K562 (cell line): Measurements from ENCODE around the gene BCAM. TPM values are rescaled to one million over a fixed set of nuclear protein-coding genes. Genes with fewer than 3 reads are reported as not detected.

ENCODE experiments used
- CBFA2T3 ChIP-seq: fragments of 450-650 bp; IDR thresholded peaks from 2 replicates; pipeline ENCODE4 v1.6.1; 2017
- CGGBP1 ChIP-seq: fragments of 250-450 bp; sonication (Bioruptor Pico); IDR thresholded peaks from 2 replicates; pipeline ENCODE4 v1.9.0; 2021; ENCODE audit warnings: mild to moderate bottlenecking
- CHD4 ChIP-seq: fragments of 200-600 bp; sonication (generic); IDR thresholded peaks from 3 replicates; pipeline ENCODE4 v1.6.1; 2012; ENCODE audit warnings: low read depth, mild to moderate bottlenecking, mixed read lengths, low read length, inconsistent platforms; ENCODE audit not compliant: insufficient read depth, insufficient replicate concordance, poor library complexity, severe bottlenecking
- CXXC5 ChIP-seq: fragments of 250-450 bp; sonication (Bioruptor Pico); IDR thresholded peaks from 2 replicates; pipeline ENCODE4 v1.8.0; 2022; ENCODE audit warnings: inconsistent platforms, mild to moderate bottlenecking, moderate library complexity
- FOXA3 ChIP-seq, 2 experiments: fragments of 450-650 bp in 1 of 2; sonication (generic) in 1 of 2; formaldehyde crosslinking; IDR thresholded peaks in 1 of 2; conservative IDR thresholded peaks in 1 of 2; 2 replicates each; pipeline versions ENCODE4 v1.4.0 to v1.8.0; 2020 to 2022; ENCODE audit warnings: mild to moderate bottlenecking in 2 of 2, missing genetic modification reagents in 1 of 2
- FOXJ3 ChIP-seq: sonication (generic); formaldehyde crosslinking; IDR thresholded peaks from 2 replicates; pipeline ENCODE4 v1.4.0; 2020; ENCODE audit warnings: mild to moderate bottlenecking, missing genetic modification reagents
- GABPB1 ChIP-seq: sonication (generic); formaldehyde crosslinking; IDR thresholded peaks from 2 replicates; pipeline ENCODE4 v1.8.0; 2022; ENCODE audit warnings: mild to moderate bottlenecking, missing genetic modification reagents
- HBP1 ChIP-seq: fragments of 450-650 bp; formaldehyde crosslinking; IDR thresholded peaks from 2 replicates; pipeline ENCODE4 v1.4.0; 2022; ENCODE audit warnings: missing genetic modification characterization
- HMBOX1 ChIP-seq: sonication (generic); IDR thresholded peaks from 2 replicates; pipeline ENCODE4 v1.6.1; 2016
- HMGXB4 ChIP-seq: sonication (generic); formaldehyde crosslinking; IDR thresholded peaks from 2 replicates; pipeline ENCODE4 v1.8.1; 2023; ENCODE audit warnings: mild to moderate bottlenecking, missing genetic modification reagents
- HNRNPUL1 ChIP-seq: fragments of 200-400 bp; formaldehyde crosslinking; IDR thresholded peaks from 2 replicates; pipeline ENCODE4 v1.6.1; 2017; ENCODE audit warnings: low read length
- MAZ ChIP-seq, 2 experiments: fragments of 450-650 bp in 1 of 2; sonication (generic) in 1 of 2; formaldehyde crosslinking; IDR thresholded peaks in 1 of 2; conservative IDR thresholded peaks in 1 of 2; 2 replicates each; pipeline versions ENCODE4 v1.4.0 to v1.5.0; 2020; ENCODE audit warnings: mild to moderate bottlenecking in 1 of 2, missing genetic modification reagents in 1 of 2
- RBM25 ChIP-seq: fragments of 200-400 bp; formaldehyde crosslinking; IDR thresholded peaks from 2 replicates; pipeline ENCODE4 v1.6.1; 2018; ENCODE audit warnings: low read length, low read depth, moderate library complexity; ENCODE audit not compliant: severe bottlenecking
- SMAD3 ChIP-seq: fragments of 450-650 bp; formaldehyde crosslinking; conservative IDR thresholded peaks from 2 replicates; pipeline ENCODE4 v1.4.0; 2020; ENCODE audit warnings: mild to moderate bottlenecking
- SOX6 ChIP-seq: fragments of 450-650 bp; IDR thresholded peaks from 2 replicates; pipeline ENCODE4 v1.6.1; 2014; ENCODE audit warnings: mild to moderate bottlenecking
- TAF15 ChIP-seq: fragments of 200-400 bp; formaldehyde crosslinking; IDR thresholded peaks from 2 replicates; pipeline ENCODE4 v1.6.1; 2017; ENCODE audit warnings: mild to moderate bottlenecking, low read depth, low read length, moderate library complexity
- TAF9B ChIP-seq: fragments of 450-650 bp; IDR thresholded peaks from 2 replicates; pipeline ENCODE4 v1.6.1; 2018; ENCODE audit warnings: mild to moderate bottlenecking; ENCODE audit not compliant: partially characterized antibody
- TFAP4 ChIP-seq: sonication (generic); formaldehyde crosslinking; IDR thresholded peaks from 2 replicates; pipeline ENCODE4 v1.8.0; 2022; ENCODE audit warnings: missing genetic modification reagents, mild to moderate bottlenecking, moderate library complexity, borderline replicate concordance
- ZBTB7A ChIP-seq: IDR thresholded peaks from 2 replicates; pipeline ENCODE4 v1.6.1; 2011; ENCODE audit warnings: low read depth, mild to moderate bottlenecking, low read length, moderate library complexity, borderline replicate concordance; ENCODE audit not compliant: control insufficient read depth
- ZFX ChIP-seq: sonication (generic); formaldehyde crosslinking; IDR thresholded peaks from 2 replicates; pipeline ENCODE4 v1.8.0; 2022; ENCODE audit warnings: mild to moderate bottlenecking, missing genetic modification reagents, moderate library complexity
- ZNF274 ChIP-seq: IDR thresholded peaks from 2 replicates; pipeline ENCODE4 v1.6.1; 2011; ENCODE audit warnings: low read depth, mild to moderate bottlenecking, low read length, moderate library complexity, borderline replicate concordance
- ZNF717 ChIP-seq: fragments of 250-450 bp; sonication (Bioruptor Pico); IDR thresholded peaks from 2 replicates; pipeline ENCODE4 v1.5.0; 2021
- polyA plus RNA-seq, 8 experiments: library from polyadenylated mRNA; depleted of rRNA in 4 of 8; stranded (reverse) in 5 of 8; unstranded in 3 of 8; fragments of >200 nt; fragmentation: Nextera tagmentation in 2 of 8; fragmentation: Illumina TruSeq in 1 of 8; extraction: Ambion mirVana in 2 of 8; extraction: Trizol in 1 of 8; gene quantifications; 2 replicates each; pipeline versions ENCODE4 v1.2.1 to v1.2.3, GENCODE V29; 2011 to 2014; ENCODE audit warnings: inconsistent platforms in 1 of 8, missing spikeins in 1 of 8
- total RNA-seq, 7 experiments: library from RNA; depleted of rRNA in 6 of 7; stranded (reverse); fragments of >200 nt in 6 of 7; fragmentation: Illumina TruSeq in 2 of 7; extraction: Trizol in 2 of 7; gene quantifications; 2 replicates each; pipeline versions ENCODE4 v1.2.1 to v1.2.3, GENCODE V29; 2011 to 2021; ENCODE audit warnings: low replicate concordance in 1 of 7

Gene BCAM
- total and polyA plus RNA-seq, 9 of the 15 experiments (the other 6 are each of a cell fraction or from before 2014, with no cell fraction given): 0.07 to 1.3 (median 0.33) TPM; not detected in 2

- TF ChIP-seq HMGXB4 (CRISPR knock-in tag) (no peak), FOXJ3 (CRISPR knock-in tag) (no peak), TFAP4 (CRISPR knock-in tag) (0 out of 2 replicates have a peak, but pooled peaks have one; percentile 31), ZNF717 (CRISPR knock-in tag) (no peak), GABPB1 (CRISPR knock-in tag) (0 out of 2 replicates have a peak, but pooled peaks have one; percentile 64), ZNF274 (no peak), CXXC5 (peak; percentile 66), SOX6 (0 out of 2 replicates have a peak, but pooled peaks have one; percentile 15), ZBTB7A (peak; percentile 45; the same call in 1 of the 2 replicates), MAZ (CRISPR knock-in tag; conservative IDR thresholded peaks at IDR 0.05 in 1 of 2, IDR thresholded peaks at IDR 0.05 in 1 of 2) (peak; percentile 77 to 82), RBM25 (no peak), FOXA3 (CRISPR knock-in tag; conservative IDR thresholded peaks at IDR 0.05 in 1 of 2, IDR thresholded peaks at IDR 0.05 in 1 of 2) (no peak), HNRNPUL1 (no peak), ZFX (CRISPR knock-in tag) (no peak; the same call in 1 of the 2 replicates), HBP1 (CRISPR knock-in tag) (no peak), CHD4 (peak; percentile 36), HMBOX1 (no peak), CGGBP1 (CRISPR knock-in tag) (no peak), SMAD3 (CRISPR knock-in tag) (no peak), TAF15 (no peak), CBFA2T3 (no peak), TAF9B (no peak)
Measured at GRCh38 chr19:44847144-44848035, 38.5 kb downstream of the BCAM start (continued).
